NCI-H510A (cell line): ENCODE results near the gene S100A1.
"Not testable (repeated sequence)": the region's sequence is repeated elsewhere in the genome, so short reads cannot be mapped to it uniquely, and the experiment has no call there.

ENCODE experiments used
- DNase-seq: peaks from one replicate; lab custom pipeline; 2025; lab: John Stamatoyannopoulos, UW

Gene S100A1

GRCh38 chr1:153627715-153628626 is at the start of gene S100A1:
S100A1 (plus strand) TSS chr1:153628434; CDS start chr1:153630522, 2,088 bp downstream.
- no peak for DNase-seq

GRCh38 chr1:153578490-153578889 is 49.7 kb upstream of the S100A1 start:
- no peak for DNase-seq

GRCh38 chr1:153578936-153579335 is 49.3 kb upstream of the S100A1 start:
- DNase-seq, result no peak

GRCh38 chr1:153582836-153583235 is 45.4 kb upstream of the S100A1 start:
- DNase-seq, result not testable (repeated sequence)

GRCh38 chr1:153583514-153583913 is 44.7 kb upstream of the S100A1 start:
- DNase-seq, result not testable (repeated sequence)

GRCh38 chr1:153583976-153584375 is 44.3 kb upstream of the S100A1 start:
- no peak for DNase-seq

GRCh38 chr1:153585006-153585405 is 43.2 kb upstream of the S100A1 start:
- no peak for DNase-seq

GRCh38 chr1:153586347-153586746 is 41.9 kb upstream of the S100A1 start:
- DNase-seq, result no peak

GRCh38 chr1:153587314-153587713 is 40.9 kb upstream of the S100A1 start:
- no peak for DNase-seq

- DNase-seq, result not testable (repeated sequence)
Observed at GRCh38 chr1:153588033-153588432, 40.2 kb upstream of the S100A1 start.

GRCh38 chr1:153588482-153588881 is 39.8 kb upstream of the S100A1 start:
- DNase-seq, result no peak

GRCh38 chr1:153592748-153593147 is 35.5 kb upstream of the S100A1 start:
- DNase-seq, result no peak

GRCh38 chr1:153597206-153597605 is 31.0 kb upstream of the S100A1 start:
- no peak for DNase-seq

GRCh38 chr1:153598309-153599172 is 29.7 kb upstream of the S100A1 start:
- DNase-seq, result peak; percentile 44

GRCh38 chr1:153599847-153600246 is 28.4 kb upstream of the S100A1 start:
- DNase-seq, result no peak

- no peak for DNase-seq
Observed at GRCh38 chr1:153602749-153603148, 25.5 kb upstream of the S100A1 start.

GRCh38 chr1:153606194-153606593 is 22.0 kb upstream of the S100A1 start:
- DNase-seq, result no peak

- DNase-seq, result no peak
Observed at GRCh38 chr1:153607381-153607780, 20.9 kb upstream of the S100A1 start.

- no peak for DNase-seq
Observed at GRCh38 chr1:153608089-153608682, 20.0 kb upstream of the S100A1 start.

GRCh38 chr1:153608742-153609584 is 19.3 kb upstream of the S100A1 start:
- no peak for DNase-seq

- DNase-seq, result no peak
Observed at GRCh38 chr1:153609585-153609907, 18.7 kb upstream of the S100A1 start.

GRCh38 chr1:153610334-153610733 is 17.9 kb upstream of the S100A1 start:
- no peak for DNase-seq
